ENCODE results near the gene PCED1B.

DNA sequence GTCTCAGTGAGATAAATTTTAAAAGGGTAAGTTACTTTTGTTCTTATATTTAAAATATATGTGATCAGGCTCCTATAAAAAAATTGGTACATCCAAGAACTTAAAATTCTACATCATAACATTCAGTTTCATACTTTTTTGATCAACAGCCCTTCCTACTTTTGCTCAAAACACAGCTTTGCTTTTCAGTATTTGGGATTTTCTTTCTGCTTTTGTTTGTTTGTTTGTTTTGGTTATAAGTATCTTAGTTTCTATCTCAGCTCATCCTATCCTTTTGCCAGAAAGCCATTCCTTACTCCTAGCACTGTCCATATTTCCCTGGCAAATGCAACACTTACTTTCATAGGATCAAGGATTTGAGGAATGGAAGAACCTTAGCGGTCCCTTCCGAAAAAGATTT, 4.7 kb upstream of the PCED1B start:
- TF ChIP-seq, protein P1, sequence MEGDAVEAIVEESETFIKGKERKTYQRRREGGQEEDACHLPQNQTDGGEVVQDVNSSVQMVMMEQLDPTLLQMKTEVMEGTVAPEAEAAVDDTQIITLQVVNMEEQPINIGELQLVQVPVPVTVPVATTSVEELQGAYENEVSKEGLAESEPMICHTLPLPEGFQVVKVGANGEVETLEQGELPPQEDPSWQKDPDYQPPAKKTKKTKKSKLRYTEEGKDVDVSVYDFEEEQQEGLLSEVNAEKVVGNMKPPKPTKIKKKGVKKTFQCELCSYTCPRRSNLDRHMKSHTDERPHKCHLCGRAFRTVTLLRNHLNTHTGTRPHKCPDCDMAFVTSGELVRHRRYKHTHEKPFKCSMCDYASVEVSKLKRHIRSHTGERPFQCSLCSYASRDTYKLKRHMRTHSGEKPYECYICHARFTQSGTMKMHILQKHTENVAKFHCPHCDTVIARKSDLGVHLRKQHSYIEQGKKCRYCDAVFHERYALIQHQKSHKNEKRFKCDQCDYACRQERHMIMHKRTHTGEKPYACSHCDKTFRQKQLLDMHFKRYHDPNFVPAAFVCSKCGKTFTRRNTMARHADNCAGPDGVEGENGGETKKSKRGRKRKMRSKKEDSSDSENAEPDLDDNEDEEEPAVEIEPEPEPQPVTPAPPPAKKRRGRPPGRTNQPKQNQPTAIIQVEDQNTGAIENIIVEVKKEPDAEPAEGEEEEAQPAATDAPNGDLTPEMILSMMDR (IDR thresholded peaks at IDR 0.05), result no peak
- no peak for TF ChIP-seq POLR2A (IDR thresholded peaks at IDR 0.05)
